ENCODE results near the gene OR6X1. TPM values are rescaled to one million over a fixed set of nuclear protein-coding genes. Genes with fewer than 3 reads are reported as not detected.
"Not testable (repeated sequence)": the region's sequence is repeated elsewhere in the genome, so short reads cannot be mapped to it uniquely, and the experiment has no call there.

The OR6X1 gene
- total RNA-seq, 2 experiments from 2014 or later, result not detected

- intact Hi-C loops (cut with micrococcal nuclease; ENCODE audit: unreplicated experiment), result no loop called here
- Histone ChIP-seq H3K9me2 (ENCODE audit: insufficient read depth, low read length) (no peaks in the 10 kb centered on the region), H3K4me1 (ENCODE audit: insufficient read depth, low read length, poor library complexity, severe bottlenecking) (no peaks in the 10 kb centered on the region), H3K27ac (ENCODE audit: low read depth, low read length, poor library complexity, severe bottlenecking) (no peak overlapping the region), H3K36me3 (ENCODE audit: insufficient read depth, low read length) (no peaks in the 10 kb centered on the region), H3K9me3 (ENCODE audit: low read length) (no peaks in the 10 kb centered on the region), H2AFZ (ENCODE audit: low read length) (no peak overlapping the region), H4K20me1 (ENCODE audit: insufficient read depth, low read length) (no peaks in the 10 kb centered on the region), H3K4me2 (ENCODE audit: low read length) (no peak overlapping the region), H3K4me3 (ENCODE audit: low read depth, low read length, poor library complexity, severe bottlenecking) (no peak overlapping the region), H3K79me2 (ENCODE audit: insufficient read depth, low read depth, low read length) (no peaks in the 10 kb centered on the region)
- TF ChIP-seq EZH2phosphoT487 (IDR thresholded peaks at IDR 0.05; ENCODE audit: borderline replicate concordance, low read depth, low read length) (no peak), CTCF (conservative IDR thresholded peaks at IDR 0.05; ENCODE audit: low read length) (no peak)
- CTCF ChIA-PET (ENCODE audit: unreplicated experiment), result no interaction called here
- POLR2A ChIA-PET, result no interaction called here
- no peak for DNase-seq (ENCODE audit: low spot score)
- BruUV-seq (replicated peaks), result no TSS peak
These were observed 2.5 kb downstream of the OR6X1 start for GRCh38 chr11:123751781-123752180.

- H4K20me1 ChIP-seq (ENCODE audit: insufficient read depth, low read length); H3K4me3 ChIP-seq (ENCODE audit: low read depth, low read length, poor library complexity, severe bottlenecking); H2AFZ ChIP-seq (ENCODE audit: low read length); intact Hi-C loops (cut with micrococcal nuclease; ENCODE audit: unreplicated experiment); CTCF ChIA-PET (ENCODE audit: unreplicated experiment); H3K27ac ChIP-seq (ENCODE audit: low read depth, low read length, poor library complexity, severe bottlenecking); BruUV-seq (replicated peaks); H3K79me2 ChIP-seq (ENCODE audit: insufficient read depth, low read depth, low read length); H3K9me3 ChIP-seq (ENCODE audit: low read length); H3K4me1 ChIP-seq (ENCODE audit: insufficient read depth, low read length, poor library complexity, severe bottlenecking); H3K9me2 ChIP-seq (ENCODE audit: insufficient read depth, low read length); H3K36me3 ChIP-seq (ENCODE audit: insufficient read depth, low read length); DNase-seq (ENCODE audit: low spot score); H3K4me2 ChIP-seq (ENCODE audit: low read length): not testable (repeated sequence)
- POLR2A ChIA-PET, result interaction anchor here (1.0 kb wide), 1 partner anchor 582 kb away, joined by 5 read pairs; no protein-coding TSS in a partner anchor
These were observed 6.0 kb downstream of the OR6X1 start for GRCh38 chr11:123748349-123748748.

- peaks cover 2% of the 10 kb centered on the region; the same call in 1 of the 2 replicates for H3K79me2 ChIP-seq (ENCODE audit: insufficient read depth, low read depth, low read length)
- H3K9me2 ChIP-seq (ENCODE audit: insufficient read depth, low read length), result no peaks in the 10 kb centered on the region; the same call in 1 of the 2 replicates
- H4K20me1 ChIP-seq (ENCODE audit: insufficient read depth, low read length), result no peaks in the 10 kb centered on the region; the same call in 1 of the 2 replicates
- no peaks in the 10 kb centered on the region for H3K9me3 ChIP-seq (ENCODE audit: low read length)
- no peak overlapping the region for H3K27ac ChIP-seq (ENCODE audit: low read depth, low read length, poor library complexity, severe bottlenecking)
- intact Hi-C loops (cut with micrococcal nuclease; ENCODE audit: unreplicated experiment), result no loop called here
- ChIA-PET POLR2A (no interaction called here), CTCF (ENCODE audit: unreplicated experiment) (no interaction called here)
- no peak overlapping the region for H3K4me3 ChIP-seq (ENCODE audit: low read depth, low read length, poor library complexity, severe bottlenecking)
- no peak for TF ChIP-seq EZH2phosphoT487 (IDR thresholded peaks at IDR 0.05; ENCODE audit: borderline replicate concordance, low read depth, low read length)
- no peak for TF ChIP-seq CTCF (conservative IDR thresholded peaks at IDR 0.05; ENCODE audit: low read length)
- no TSS peak for BruUV-seq (replicated peaks)
- peaks cover 8% of the 10 kb centered on the region for H3K4me1 ChIP-seq (ENCODE audit: insufficient read depth, low read length, poor library complexity, severe bottlenecking)
- H3K36me3 ChIP-seq (ENCODE audit: insufficient read depth, low read length), result no peaks in the 10 kb centered on the region
- no peak overlapping the region for H3K4me2 ChIP-seq (ENCODE audit: low read length)
- DNase-seq (ENCODE audit: low spot score), result no peak
- no peak overlapping the region for H2AFZ ChIP-seq (ENCODE audit: low read length)
These were observed 8.4 kb downstream of the OR6X1 start for GRCh38 chr11:123745764-123746451.
